Stimulated activated CD4-positive, alpha-beta T cell treated with anti-CD3 and anti-CD28 coated beads, Interleukin-15, amount 100 ng/mL, for 48 hours (primary cell): ENCODE data around the gene CFAP45.

Experiments used
- DNase-seq, 2 donors: peaks; one replicate each; pipeline ENCODE4 v3.0.0-alpha.2; 2020; ENCODE audit warnings: low read depth in 2 of 2

Gene CFAP45

GRCh38 chr1:159923203-159924024, 23.4 kb upstream of the CFAP45 start:
- DNase-seq: peak; percentile 76 to 77

GRCh38 chr1:159922511-159923202, 22.7 kb upstream of the CFAP45 start:
- no peak for DNase-seq

- DNase-seq: no peak
These were observed 21.9 kb upstream of the CFAP45 start for GRCh38 chr1:159921700-159922504.

GRCh38 chr1:159921251-159921650, 21.3 kb upstream of the CFAP45 start:
- DNase-seq: no peak

GRCh38 chr1:159920651-159921050, 20.7 kb upstream of the CFAP45 start:
- DNase-seq: no peak

- DNase-seq: no peak
These were observed 20.2 kb upstream of the CFAP45 start for GRCh38 chr1:159920202-159920601.

GRCh38 chr1:159919236-159919865, 19.4 kb upstream of the CFAP45 start:
- no peak for DNase-seq

GRCh38 chr1:159918352-159919200, 18.6 kb upstream of the CFAP45 start:
- DNase-seq: no peak

GRCh38 chr1:159917533-159918351, 17.8 kb upstream of the CFAP45 start:
- DNase-seq: no peak

- no peak for DNase-seq
These were observed 16.5 kb upstream of the CFAP45 start for GRCh38 chr1:159916242-159917051.

- DNase-seq: no peak
These were observed 15.7 kb upstream of the CFAP45 start for GRCh38 chr1:159915571-159916241.

- no peak for DNase-seq
These were observed 14.5 kb upstream of the CFAP45 start for GRCh38 chr1:159914252-159915018.

- no peak for DNase-seq
These were observed 13.7 kb upstream of the CFAP45 start for GRCh38 chr1:159913451-159914192.

GRCh38 chr1:159911326-159912070, 11.5 kb upstream of the CFAP45 start:
- DNase-seq: no peak

- DNase-seq: no peak
These were observed 8.3 kb upstream of the CFAP45 start for GRCh38 chr1:159908031-159908940.
